Measurements from ENCODE around the gene STAT2. TPM values are rescaled to one million over a fixed set of nuclear protein-coding genes. Genes with fewer than 3 reads are reported as not detected.

Gene STAT2
- total RNA-seq, 1 donor from 2014 or later = 95.5 TPM

DNA sequence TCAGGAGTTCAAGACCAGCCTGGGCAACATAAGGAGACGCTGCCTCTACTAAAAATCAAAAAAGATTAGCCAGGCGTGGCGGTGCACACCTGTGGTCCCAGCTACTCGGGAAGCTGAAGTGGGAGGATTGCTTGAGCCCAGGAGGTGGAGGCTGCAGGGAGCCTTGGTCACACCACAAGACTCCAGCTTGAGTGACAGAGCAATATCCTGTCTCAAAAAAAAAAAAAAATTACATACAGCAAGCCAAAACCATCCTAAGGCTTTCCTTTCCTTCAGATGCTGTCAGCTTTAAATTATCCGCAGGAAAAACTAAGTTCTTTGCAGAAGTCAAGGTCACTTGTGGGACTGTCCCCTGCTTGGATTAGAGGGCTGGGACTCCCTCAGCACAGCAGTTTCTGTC, 61.1 kb downstream of the STAT2 start:
- no peak for DNase-seq (ENCODE audit: low spot score)
- ATAC-seq = no peak

- DNase-seq (ENCODE audit: low spot score) (no peak), ATAC-seq (no peak)
Observed at GRCh38 chr12:56297400-56297799, 62.5 kb downstream of the STAT2 start.

- DNase-seq (ENCODE audit: low spot score) (no peak), ATAC-seq (no peak)
Observed at GRCh38 chr12:56296295-56296694, 63.6 kb downstream of the STAT2 start.

DNA sequence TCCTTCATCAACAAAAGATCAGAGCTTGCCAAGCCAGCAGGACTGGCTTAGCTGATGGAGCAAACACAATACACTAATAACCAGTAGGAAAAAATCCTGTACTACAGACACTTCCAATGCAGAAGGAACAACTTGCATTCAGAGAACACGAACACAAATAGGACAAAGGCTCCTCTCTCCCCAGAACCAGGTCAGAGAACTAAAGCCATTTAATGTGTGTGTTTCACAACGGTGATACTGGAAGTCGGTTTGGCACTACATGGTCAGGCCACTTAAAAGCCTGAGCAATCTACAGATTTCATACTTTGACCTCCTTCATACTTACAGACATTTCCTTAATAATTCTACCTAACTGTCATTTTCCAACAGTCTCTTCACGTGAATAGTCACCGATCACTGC, 66.1 kb downstream of the STAT2 start:
- ATAC-seq (peak; percentile 76), DNase-seq (ENCODE audit: low spot score) (no peak)

Other genes starting within 250 kb of the STAT2 start
- 1,359 TPM for gene RPL41, start 243.5 kb downstream of the STAT2 start, total RNA-seq
- 4.6 TPM for gene ZC3H10, start 241.8 kb downstream of the STAT2 start, total RNA-seq
- 62.2 TPM for gene ESYT1, start 231.8 kb downstream of the STAT2 start, total RNA-seq
- 6.5 TPM for gene MYL6B, start 207.5 kb downstream of the STAT2 start, total RNA-seq
- gene MYL6, start 201.7 kb downstream of the STAT2 start, total RNA-seq = 376 TPM
- gene SMARCC2, start 170.6 kb downstream of the STAT2 start, total RNA-seq = 27.6 TPM
- gene RNF41, start 138.2 kb downstream of the STAT2 start, total RNA-seq = 13.2 TPM
- 16.0 TPM for gene NABP2, start 135.8 kb downstream of the STAT2 start, total RNA-seq
- gene SLC39A5, start 130.1 kb downstream of the STAT2 start, total RNA-seq = 227 TPM
- gene ANKRD52, start 101.7 kb downstream of the STAT2 start, total RNA-seq = 12.9 TPM
- 24.8 TPM for gene COQ10A, start 93.2 kb downstream of the STAT2 start, total RNA-seq
- gene CS, start 59.8 kb downstream of the STAT2 start, total RNA-seq = 67.4 TPM
- gene CNPY2, start 44.1 kb downstream of the STAT2 start, total RNA-seq = 93.3 TPM
- 86.0 TPM for gene PAN2, start 26.1 kb downstream of the STAT2 start, total RNA-seq
- 0.43 TPM for gene IL23A, start 21.2 kb downstream of the STAT2 start, total RNA-seq
- gene APOF, start 2.8 kb upstream of the STAT2 start, total RNA-seq = 188 TPM
- gene TIMELESS, start 89.3 kb upstream of the STAT2 start, total RNA-seq = 8.6 TPM
- 0.60 TPM for gene MIP, start 94.5 kb upstream of the STAT2 start, total RNA-seq
- gene SPRYD4, start 108.5 kb upstream of the STAT2 start, total RNA-seq = 9.4 TPM
- 251 TPM for gene GLS2, start 128.1 kb upstream of the STAT2 start, total RNA-seq
- 6.6 TPM for gene RBMS2, start 161.7 kb upstream of the STAT2 start, total RNA-seq